ENCODE data around the gene GYG1.

DNA sequence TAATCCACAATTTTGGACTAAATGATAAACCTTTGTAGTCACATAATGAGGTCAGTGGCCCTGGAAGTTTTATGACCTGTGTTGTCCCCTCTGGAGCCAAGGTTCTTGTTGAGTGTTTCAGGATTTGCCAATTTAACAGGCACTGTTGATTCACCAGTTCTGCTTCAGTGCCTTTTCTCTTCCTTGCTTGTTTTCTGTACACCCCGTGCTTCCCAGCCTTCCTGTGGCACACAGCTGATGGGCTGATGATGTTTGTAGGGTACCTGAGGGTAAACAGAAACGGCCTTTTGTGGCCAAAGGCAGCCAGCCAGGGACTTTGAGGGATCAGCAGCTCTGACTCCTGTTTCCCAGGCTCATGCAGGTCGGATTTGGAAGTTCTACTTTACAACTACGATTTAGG, 13.3 kb downstream of the GYG1 start:
- TF ChIP-seq, protein P1, sequence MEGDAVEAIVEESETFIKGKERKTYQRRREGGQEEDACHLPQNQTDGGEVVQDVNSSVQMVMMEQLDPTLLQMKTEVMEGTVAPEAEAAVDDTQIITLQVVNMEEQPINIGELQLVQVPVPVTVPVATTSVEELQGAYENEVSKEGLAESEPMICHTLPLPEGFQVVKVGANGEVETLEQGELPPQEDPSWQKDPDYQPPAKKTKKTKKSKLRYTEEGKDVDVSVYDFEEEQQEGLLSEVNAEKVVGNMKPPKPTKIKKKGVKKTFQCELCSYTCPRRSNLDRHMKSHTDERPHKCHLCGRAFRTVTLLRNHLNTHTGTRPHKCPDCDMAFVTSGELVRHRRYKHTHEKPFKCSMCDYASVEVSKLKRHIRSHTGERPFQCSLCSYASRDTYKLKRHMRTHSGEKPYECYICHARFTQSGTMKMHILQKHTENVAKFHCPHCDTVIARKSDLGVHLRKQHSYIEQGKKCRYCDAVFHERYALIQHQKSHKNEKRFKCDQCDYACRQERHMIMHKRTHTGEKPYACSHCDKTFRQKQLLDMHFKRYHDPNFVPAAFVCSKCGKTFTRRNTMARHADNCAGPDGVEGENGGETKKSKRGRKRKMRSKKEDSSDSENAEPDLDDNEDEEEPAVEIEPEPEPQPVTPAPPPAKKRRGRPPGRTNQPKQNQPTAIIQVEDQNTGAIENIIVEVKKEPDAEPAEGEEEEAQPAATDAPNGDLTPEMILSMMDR (IDR thresholded peaks at IDR 0.05) = no peak
- TF ChIP-seq EZH2 (IDR thresholded peaks at IDR 0.05; ENCODE audit: borderline replicate concordance, insufficient read depth, low read depth, low read length, poor library complexity, severe bottlenecking) = no peak
